NCI-H524 (cell line): Measurements from ENCODE around the gene CRYGS.
"Not testable (repeated sequence)": the region's sequence is repeated elsewhere in the genome, so short reads cannot be mapped to it uniquely, and the experiment has no call there.

Source experiments
- DNase-seq, 2 experiments: peaks; one replicate each; lab custom pipeline; 2025; lab: John Stamatoyannopoulos, UW

The CRYGS gene

GRCh38 chr3:186552408-186553031, 8.3 kb upstream of the CRYGS start:
- DNase-seq: no peak

- DNase-seq: peak in 1 of 2 experiments; percentile 37
These were observed 7.2 kb upstream of the CRYGS start for GRCh38 chr3:186551387-186551786.

- DNase-seq: no peak
These were observed 5.3 kb upstream of the CRYGS start for GRCh38 chr3:186549497-186549896.

DNA sequence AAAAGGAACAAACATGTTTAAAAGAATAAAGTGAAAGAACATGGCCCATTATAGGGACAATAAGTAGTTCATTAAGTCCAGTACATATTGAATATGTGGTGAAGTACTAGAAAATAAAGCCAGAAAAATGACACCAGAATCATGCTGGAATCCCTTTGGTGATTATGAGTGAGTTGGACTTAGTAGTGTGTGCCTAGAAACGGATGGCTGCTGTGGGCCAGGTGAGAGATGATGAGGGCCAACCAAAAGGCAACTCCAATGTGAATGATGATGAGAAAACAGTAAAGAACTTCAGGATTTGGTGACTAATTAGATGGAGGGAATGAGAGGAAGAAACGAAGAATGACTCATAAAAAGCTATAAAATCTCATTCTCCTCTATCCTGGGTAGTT, 3.3 kb downstream of the CRYGS start:
- DNase-seq: no peak

DNA sequence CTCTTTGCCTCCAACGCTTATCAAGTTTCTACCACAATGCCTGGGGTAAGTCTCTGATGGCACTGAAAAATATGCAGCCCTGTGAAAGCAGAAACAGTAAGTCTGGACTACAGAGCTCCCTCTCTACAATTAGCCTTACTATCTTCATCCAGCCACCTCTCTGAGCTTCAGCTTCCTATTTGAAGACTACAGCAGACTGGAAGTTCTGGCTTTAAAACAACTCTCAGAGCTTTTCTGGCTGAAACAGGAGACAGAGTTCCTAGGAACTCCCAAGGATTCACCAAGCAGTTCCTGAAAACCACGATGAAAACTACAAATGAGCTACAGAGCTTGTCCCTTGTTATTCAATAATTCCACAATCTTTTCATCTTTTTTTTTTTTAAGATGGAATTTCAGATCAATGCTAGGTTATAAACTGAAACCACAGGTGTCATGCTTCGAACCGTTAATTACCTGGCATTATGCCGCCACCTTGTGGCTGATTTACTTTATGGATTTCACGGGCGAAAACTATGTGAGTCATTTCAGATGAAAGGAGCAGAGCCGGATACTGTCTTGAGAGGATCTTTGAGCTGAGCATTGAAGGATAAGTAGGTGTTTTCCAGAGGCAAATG, 3.9 kb downstream of the CRYGS start:
- peak; percentile 16 to 82 for DNase-seq

DNA sequence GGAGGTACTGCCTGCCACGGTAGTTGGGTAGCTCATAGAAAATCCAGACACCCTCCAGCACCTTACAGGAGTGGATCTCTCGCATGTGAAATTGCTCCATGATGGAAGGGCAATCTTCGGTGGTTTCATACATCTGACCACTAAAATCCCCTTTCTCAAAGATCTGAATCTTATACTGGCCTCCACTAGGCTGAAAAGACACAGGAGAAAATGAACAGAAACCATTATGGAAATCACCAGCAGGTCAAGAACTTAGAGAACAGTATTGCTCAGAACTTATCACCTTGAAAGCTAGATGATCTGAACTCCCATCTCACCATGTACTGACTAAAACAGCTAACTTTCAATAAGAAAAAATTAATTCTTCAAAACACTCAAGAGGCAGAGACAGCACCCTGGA, 5.4 kb downstream of the CRYGS start:
- DNase-seq: no peak

DNA sequence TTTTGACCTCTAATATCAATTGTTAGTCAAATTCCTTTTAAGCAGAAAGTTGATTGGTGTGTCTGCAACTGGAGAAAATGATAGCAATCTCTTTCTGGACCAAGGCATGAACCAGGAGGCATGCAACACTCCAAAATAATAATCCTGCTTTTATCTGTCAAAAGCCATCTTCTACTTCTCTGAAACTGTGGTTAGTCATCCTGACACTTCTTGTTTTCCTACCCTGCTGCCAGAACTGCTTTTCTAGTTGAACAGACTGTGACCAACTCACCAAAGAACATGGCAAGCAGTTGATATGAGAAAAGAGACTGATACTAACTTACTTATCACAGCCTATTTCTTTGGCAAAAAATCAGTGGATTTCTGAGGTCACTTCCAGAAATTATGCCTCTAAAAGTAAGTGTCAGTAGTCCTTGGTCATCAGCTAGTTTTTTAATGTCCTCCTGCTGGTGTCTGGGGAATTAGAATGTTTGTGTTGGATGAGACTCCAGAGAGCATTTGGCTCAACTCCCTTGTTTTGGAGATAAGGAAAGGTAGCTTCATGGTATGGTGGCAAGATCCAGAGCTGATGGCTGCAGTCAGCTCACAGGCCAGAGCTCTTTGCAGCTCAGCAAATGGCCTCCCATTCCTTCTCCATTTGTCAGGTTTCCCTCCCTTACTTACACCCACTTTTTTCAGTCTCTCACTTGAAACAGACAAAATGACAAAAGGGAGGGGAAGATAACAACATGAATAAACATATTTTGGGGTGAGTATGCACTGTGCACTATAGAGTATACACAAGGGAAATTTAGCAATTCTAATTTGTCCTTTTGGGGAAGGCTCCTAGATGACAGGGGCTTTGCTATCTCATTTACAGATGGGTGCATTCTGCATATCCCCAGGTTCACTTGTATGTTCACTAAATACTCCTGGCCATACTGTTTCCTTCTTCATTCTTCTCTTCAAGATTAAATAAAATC, 7.0 kb downstream of the CRYGS start:
- DNase-seq: no peak

- no peak for DNase-seq
These were observed 10.0 kb downstream of the CRYGS start for GRCh38 chr3:186534113-186534669.

- DNase-seq: no peak
These were observed 11.5 kb downstream of the CRYGS start for GRCh38 chr3:186532598-186533072.

GRCh38 chr3:186531694-186532093, 12.5 kb downstream of the CRYGS start:
- DNase-seq: not testable (repeated sequence)

DNA sequence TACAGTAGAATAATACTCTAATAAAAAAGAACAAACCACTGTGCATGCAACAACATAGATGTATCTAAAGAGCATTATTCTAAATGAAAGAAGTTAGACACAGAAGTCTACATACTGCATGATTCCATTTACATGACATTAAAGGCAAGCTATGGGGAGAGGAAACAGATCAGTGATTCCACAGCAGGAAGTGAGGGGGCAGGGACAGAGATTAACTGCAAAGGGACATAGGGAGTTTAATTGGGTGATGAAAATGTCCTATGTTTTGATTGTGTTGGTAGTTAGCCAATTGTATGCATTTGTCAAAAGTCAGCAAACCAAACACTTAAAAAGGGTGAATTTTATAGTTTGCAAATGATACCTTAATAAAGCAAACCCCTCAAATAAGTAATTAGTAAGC, 13.8 kb downstream of the CRYGS start:
- no peak for DNase-seq

- peak; percentile 86 to 97 for DNase-seq
These were observed 14.8 kb downstream of the CRYGS start for GRCh38 chr3:186529201-186529999.

GRCh38 chr3:186526256-186526606, 17.9 kb downstream of the CRYGS start:
- DNase-seq: peak in 1 of 2 experiments; percentile 64

DNA sequence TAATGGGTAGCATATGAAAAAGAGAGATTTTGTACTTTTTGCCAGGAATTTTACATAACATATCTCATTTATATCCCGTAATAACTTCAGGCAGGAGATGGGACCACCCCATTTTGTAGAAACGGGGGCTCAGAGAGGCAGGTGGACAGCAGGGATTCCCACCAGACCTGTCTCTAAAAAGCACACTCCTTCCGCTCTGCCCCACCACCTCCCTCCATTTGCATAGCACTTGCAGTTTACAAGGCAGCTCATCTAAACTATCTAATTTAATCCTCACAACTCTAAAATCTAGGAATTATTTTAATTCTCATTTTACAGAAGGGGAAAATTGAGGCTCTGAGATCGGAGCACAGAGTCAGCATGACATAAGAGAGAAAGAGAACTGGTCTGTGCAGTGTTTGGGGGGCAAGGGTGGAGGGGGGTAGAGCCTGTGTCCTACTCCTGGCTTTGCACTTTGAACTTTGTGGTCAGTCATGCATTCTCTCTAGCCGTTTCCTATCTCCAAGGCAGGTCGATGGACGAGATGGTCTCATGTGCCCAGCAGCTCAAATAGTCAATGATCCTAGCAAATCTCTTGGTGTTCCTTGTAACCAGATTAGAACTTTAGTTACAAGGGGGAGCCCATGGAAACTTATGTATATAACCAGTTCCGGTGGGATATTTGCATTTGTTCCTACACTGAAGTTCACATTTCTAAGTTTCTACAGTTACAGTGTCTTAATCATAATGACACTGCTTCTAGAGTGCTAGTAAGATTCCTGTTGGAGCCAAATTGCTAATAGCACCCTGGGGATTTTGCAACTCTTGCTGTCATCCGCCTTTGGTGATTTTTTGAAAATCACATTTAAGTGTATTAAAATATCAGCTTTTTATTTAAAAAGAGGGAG, 18.6 kb downstream of the CRYGS start:
- no peak for DNase-seq

DNA sequence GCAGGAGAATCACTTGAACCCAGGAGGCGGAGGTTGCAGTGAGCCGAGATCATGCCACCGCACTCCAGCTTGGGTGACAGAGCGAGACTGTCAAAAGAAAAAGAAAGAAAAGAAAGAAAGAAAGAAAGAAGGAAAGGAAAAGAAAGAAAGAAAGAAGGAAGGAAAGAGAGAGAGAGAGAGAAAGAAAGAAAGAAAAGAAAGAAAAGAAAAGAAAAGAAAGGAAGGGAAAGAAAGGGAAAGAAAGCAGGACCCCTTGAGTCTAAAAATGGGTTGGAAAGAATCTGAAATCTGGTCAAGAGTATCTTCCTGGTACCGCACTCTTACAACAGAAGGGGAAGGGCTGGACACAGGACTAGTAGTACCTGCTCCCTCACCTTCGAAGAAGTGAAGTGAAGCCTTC, 19.6 kb downstream of the CRYGS start:
- no peak for DNase-seq

- DNase-seq: no peak
These were observed 20.7 kb downstream of the CRYGS start for GRCh38 chr3:186523434-186523833.

DNA sequence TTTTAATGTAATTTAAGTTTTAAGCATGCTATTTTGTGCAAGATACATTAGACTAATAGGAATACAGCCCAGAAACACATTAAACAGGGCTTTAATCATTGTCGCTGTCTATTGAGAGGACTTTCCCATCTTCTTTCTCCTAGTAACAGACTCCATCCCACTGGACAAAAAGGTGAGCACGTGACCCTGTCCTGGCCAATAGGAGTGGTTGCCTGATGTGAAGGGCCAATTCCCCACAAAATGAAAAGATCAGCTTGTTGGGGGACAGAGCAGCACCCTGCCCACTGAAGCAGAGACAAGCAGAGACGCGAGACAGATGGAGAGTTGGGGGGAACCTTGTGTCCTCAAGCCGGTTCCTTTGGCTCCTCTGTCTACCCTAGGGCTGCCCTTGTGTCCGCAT, 21.2 kb downstream of the CRYGS start:
- no peak for DNase-seq

DNA sequence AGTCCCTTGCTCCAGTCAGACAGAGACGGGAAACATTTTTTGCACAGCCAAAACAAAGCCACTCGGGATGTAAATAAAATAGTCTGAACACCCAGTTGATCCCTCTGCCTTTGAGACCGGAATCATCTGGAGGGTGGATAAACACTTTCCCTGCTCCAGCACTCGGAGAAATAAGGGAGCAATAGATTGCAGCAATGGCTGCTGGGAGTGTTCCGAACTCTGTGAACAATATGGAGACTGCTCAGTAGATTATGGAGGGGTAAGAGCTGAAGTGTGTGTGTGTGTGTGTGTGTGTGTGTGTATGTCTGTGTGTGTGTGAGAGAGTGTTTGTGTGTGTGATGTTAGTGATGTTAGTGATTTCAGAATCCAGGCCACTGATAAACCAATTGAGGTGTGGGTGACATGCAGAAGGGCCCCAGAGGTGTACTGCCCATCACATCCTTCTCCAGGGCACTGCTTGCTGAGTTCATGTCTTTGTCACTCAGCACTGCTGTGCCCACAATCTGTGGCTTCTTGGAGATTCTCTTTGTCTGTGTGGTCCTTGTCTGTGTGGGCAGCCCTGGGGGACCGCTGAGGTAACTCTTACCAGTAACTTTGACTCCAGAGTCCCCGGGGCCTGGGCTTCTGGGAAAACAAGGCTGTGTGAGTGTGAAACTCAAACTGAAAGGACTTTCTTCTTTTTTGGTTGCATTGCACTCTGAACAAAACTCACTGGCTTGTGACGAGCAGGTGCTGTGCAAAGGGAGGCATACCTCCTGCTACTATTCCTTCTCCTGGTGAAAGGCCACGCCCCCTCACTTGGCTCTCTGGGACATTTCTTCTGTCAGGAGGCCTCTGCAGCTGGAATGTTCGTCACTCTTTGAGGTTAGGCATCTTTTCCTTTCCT, 23.0 kb downstream of the CRYGS start:
- DNase-seq: peak; percentile 60 to 67

GRCh38 chr3:186520431-186520830, 23.7 kb downstream of the CRYGS start:
- peak; percentile 91 to 96 for DNase-seq
